ENCODE data around the gene EFNA3.

EFNA3 gene

GRCh38 chr1:155052439-155053395 lies 25.9 kb upstream of the EFNA3 start:
- H3K4me3 ChIP-seq (ENCODE audit: low read length), result peak overlapping the region; percentile 81; the same call in 1 of the 2 replicates
- TF ChIP-seq ZNF274 (IDR thresholded peaks at IDR 0.05; ENCODE audit: low read depth, low read length), result no peak

DNA sequence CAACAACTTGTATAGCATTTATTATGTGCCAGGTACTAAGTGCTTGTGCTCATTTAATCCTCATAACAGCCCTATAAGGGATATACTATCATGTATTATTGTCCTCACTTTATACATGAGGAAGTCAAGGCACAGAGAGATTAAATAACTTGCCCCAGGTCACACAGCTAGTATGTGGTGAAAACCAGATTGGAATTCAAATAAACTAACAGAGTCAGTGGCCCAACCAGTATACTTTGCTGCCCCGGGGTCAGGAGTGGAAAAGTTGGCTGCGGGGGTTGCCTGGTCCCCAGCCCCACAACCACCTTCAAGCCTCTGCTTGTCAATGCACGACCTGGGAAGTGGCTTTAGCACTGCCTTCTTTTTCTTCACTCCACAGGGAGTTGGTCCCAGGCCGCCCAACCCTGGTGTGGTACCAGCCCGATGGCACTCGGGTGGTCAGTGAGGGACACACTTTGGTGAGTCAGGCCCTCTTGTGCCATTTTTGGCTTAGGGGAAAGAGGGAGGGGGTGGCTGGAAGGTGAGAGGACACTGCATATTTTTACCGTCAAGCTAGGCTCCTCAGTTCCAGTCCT lies 25.0 kb upstream of the EFNA3 start:
- no peak overlapping the region for H3K4me3 ChIP-seq (ENCODE audit: low read length)
- no peak for TF ChIP-seq ZNF274 (IDR thresholded peaks at IDR 0.05; ENCODE audit: low read depth, low read length)

GRCh38 chr1:155057104-155057503 lies 21.5 kb upstream of the EFNA3 start:
- H3K4me3 ChIP-seq (ENCODE audit: low read length), result no peak overlapping the region
- no peak for TF ChIP-seq ZNF274 (IDR thresholded peaks at IDR 0.05; ENCODE audit: low read depth, low read length)

- H3K4me3 ChIP-seq (ENCODE audit: low read length), result no peak overlapping the region
- TF ChIP-seq ZNF274 (IDR thresholded peaks at IDR 0.05; ENCODE audit: low read depth, low read length), result no peak
These were observed 20.8 kb upstream of the EFNA3 start for GRCh38 chr1:155057788-155058211.

GRCh38 chr1:155060736-155061135 lies 17.9 kb upstream of the EFNA3 start:
- H3K4me3 ChIP-seq (ENCODE audit: low read length), result no peak overlapping the region
- TF ChIP-seq ZNF274 (IDR thresholded peaks at IDR 0.05; ENCODE audit: low read depth, low read length), result no peak

GRCh38 chr1:155061381-155062150 lies 17.1 kb upstream of the EFNA3 start:
- no peak for TF ChIP-seq ZNF274 (IDR thresholded peaks at IDR 0.05; ENCODE audit: low read depth, low read length)
- no peak overlapping the region for H3K4me3 ChIP-seq (ENCODE audit: low read length)

DNA sequence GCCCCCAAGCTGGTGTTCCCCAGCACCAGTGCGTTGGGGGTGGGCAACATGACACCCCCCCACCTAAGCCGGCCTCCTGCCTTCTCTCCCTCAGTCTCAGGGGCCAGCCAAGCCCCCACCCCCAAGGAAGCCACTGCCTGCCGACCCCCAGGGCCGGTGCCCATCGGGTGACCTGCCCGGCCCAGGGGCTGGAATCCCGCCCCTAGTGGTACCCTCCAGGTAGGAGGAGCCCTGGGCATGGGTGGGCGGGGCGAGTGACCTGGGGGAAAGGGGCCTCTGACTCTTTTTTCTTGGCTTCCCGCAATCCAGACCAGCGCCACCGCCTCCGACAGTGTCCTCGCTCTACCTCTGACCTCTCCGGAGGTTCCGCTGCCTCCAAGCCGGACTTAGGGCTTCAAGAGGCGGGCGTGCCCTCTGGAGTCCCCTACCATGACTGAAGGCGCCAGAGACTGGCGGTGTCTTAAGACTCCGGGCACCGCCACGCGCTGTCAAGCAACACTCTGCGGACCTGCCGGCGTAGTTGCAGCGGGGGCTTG lies 16.4 kb upstream of the EFNA3 start:
- H3K4me3 ChIP-seq (ENCODE audit: low read length), result no peak overlapping the region
- no peak for TF ChIP-seq ZNF274 (IDR thresholded peaks at IDR 0.05; ENCODE audit: low read depth, low read length)

- peak overlapping the region; percentile 79; the same call in 1 of the 2 replicates for H3K4me3 ChIP-seq (ENCODE audit: low read length)
- no peak for TF ChIP-seq ZNF274 (IDR thresholded peaks at IDR 0.05; ENCODE audit: low read depth, low read length)
These were observed 15.8 kb upstream of the EFNA3 start for GRCh38 chr1:155062702-155063411.

- H3K4me3 ChIP-seq (ENCODE audit: low read length), result peak within 1 kb of the TSS; percentile 79
- TF ChIP-seq ZNF274 (IDR thresholded peaks at IDR 0.05; ENCODE audit: low read depth, low read length), result no peak
These were observed 15.0 kb upstream of the EFNA3 start, which contains the start of gene EFNA4 for GRCh38 chr1:155063550-155064110. Gene EFNA4, plus strand, starts transcription at chr1:155063740. Its CDS starts 84 bp downstream, at chr1:155063824.

DNA sequence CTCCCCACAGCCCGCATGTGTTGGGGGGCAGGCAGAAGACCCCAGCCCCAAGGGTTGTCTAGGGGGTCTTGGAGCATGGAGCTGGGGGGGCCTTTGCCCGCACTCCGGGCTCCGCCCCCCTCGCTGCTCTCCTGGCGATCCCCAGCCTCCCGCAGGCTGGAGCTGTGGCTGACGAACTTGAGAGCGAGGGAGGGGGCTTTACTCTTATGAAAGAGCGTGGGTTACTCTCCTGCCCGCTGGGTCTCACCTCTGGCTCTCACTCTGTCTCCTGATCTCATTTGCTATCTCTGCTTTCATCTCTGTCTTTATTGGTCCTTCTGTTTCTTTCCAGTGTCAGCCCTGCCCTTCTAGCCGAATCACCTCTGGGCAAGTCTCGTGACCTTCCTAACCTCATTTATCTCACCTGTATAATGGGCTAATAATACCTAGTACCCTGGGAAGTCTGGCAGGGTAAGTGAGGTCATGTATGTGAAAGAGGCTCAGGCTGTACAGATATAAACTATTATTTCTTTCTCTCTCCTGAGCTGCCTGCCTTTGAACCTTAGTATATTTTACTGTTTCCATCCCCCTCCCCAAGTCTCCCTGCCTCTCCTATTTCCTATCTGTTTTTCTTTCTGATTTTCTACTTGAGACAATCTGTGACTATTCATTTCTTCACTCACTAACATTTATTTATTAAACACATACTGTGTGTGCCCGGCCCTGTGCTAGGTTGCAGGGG lies 14.4 kb upstream of the EFNA3 start:
- TF ChIP-seq ZNF274 (IDR thresholded peaks at IDR 0.05; ENCODE audit: low read depth, low read length), result no peak
- peak overlapping the region; percentile 79 for H3K4me3 ChIP-seq (ENCODE audit: low read length)

DNA sequence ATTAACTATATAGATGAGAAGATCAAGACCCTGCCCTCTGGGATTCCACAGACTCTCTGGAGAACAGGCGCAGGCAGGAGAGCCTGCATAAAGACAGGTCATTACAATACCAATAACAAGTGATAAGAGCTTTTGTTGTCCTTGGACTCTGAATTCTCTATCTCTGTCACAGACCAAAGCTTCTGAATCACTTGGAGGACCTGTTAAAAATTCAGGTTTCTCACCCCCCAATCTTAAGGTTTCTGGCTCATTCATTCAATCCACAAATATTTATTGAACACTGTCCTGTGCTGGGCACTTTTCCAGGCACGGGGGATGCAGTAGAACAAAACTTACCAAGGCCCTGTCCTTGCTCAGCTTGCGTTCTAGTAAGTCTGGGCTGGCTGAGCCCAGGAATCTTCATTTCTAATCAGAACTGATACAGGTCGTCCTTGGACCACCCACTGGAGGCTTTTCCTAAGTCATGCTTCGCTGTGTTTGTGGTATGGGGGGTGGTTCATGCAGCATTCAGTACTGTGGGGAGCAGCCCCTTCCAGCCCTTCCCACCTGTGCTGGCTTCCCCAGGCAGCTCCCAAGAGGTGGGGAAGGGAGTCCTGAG lies 13.7 kb upstream of the EFNA3 start:
- no peak overlapping the region for H3K4me3 ChIP-seq (ENCODE audit: low read length)
- no peak for TF ChIP-seq ZNF274 (IDR thresholded peaks at IDR 0.05; ENCODE audit: low read depth, low read length)

DNA sequence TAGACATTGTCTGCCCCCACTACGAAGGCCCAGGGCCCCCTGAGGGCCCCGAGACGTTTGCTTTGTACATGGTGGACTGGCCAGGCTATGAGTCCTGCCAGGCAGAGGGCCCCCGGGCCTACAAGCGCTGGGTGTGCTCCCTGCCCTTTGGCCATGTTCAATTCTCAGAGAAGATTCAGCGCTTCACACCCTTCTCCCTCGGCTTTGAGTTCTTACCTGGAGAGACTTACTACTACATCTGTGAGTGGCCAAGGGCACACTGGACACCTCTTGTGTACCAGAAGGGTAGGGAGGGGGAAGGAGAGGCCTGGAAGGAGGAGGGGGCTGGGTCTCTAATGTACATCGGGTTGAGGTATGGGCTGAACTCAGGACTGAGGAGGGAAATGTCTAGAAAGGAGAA lies 11.9 kb upstream of the EFNA3 start:
- no peak overlapping the region for H3K4me3 ChIP-seq (ENCODE audit: low read length)
- TF ChIP-seq ZNF274 (IDR thresholded peaks at IDR 0.05; ENCODE audit: low read depth, low read length), result no peak
